ENCODE measurements around the gene FUT9.

- TF ChIP-seq CTCF (IDR thresholded peaks at IDR 0.05) (no peak), POLR2AphosphoS5 (IDR thresholded peaks at IDR 0.05; ENCODE audit: low read depth, low read length) (no peak), REST (IDR thresholded peaks at IDR 0.05; ENCODE audit: insufficient read depth in 1 of 2, low read depth in 2 of 2, low read length in 1 of 2) (no peak), TCF7L2 (IDR thresholded peaks at IDR 0.05; ENCODE audit: low read depth, low read length) (no peak), SIN3A (IDR thresholded peaks at IDR 0.05; ENCODE audit: borderline replicate concordance, insufficient read depth, low read depth, low read length) (no peak)
Measured at GRCh38 chr6:95973976-95974375, 41.8 kb upstream of the FUT9 start.

Data from Panc1 (cell line).